HepG2 (cell line): ENCODE measurements around the gene LRRC27. TPM values are rescaled to one million over a fixed set of nuclear protein-coding genes. Genes with fewer than 3 reads are reported as not detected.

ENCODE experiments used
- ARID5B ChIP-seq: IDR thresholded peaks from 2 replicates; pipeline ENCODE4 v1.4.0; 2020; ENCODE audit warnings: mild to moderate bottlenecking, missing genetic modification reagents
- EED ChIP-seq: sonication (generic); formaldehyde crosslinking; IDR thresholded peaks from 2 replicates; pipeline ENCODE4 v1.5.0; 2020; ENCODE audit warnings: mild to moderate bottlenecking, missing genetic modification reagents
- EP300 ChIP-seq, 3 experiments: sonication (generic) in 1 of 3; formaldehyde crosslinking in 1 of 3; IDR thresholded peaks; 2 replicates each; pipeline versions ENCODE4 v1.5.1 to v1.6.1; 2011 to 2020; ENCODE audit warnings: low read depth in 2 of 3, low read length in 2 of 3, borderline replicate concordance in 1 of 3, improper control_type of control experiment in 1 of 3, mild to moderate bottlenecking in 1 of 3, missing genetic modification reagents in 1 of 3, moderate library complexity in 1 of 3
- GABPB1 ChIP-seq: IDR thresholded peaks from 2 replicates; pipeline ENCODE4 v1.6.1; 2016; ENCODE audit warnings: mild to moderate bottlenecking, missing genetic modification reagents, moderate library complexity, missing compliant biosample characterization
- IRF1 ChIP-seq: sonication (generic); formaldehyde crosslinking; IDR thresholded peaks from 2 replicates; pipeline ENCODE4 v1.4.0; 2020; ENCODE audit warnings: low read depth, mild to moderate bottlenecking, missing genetic modification reagents
- IRF2 ChIP-seq: IDR thresholded peaks from 2 replicates; pipeline ENCODE4 v1.6.1; 2018; ENCODE audit warnings: missing genetic modification reagents, missing compliant biosample characterization
- MAFG ChIP-seq: sonication (generic); formaldehyde crosslinking; IDR thresholded peaks from 2 replicates; pipeline ENCODE4 v1.5.1; 2020; ENCODE audit warnings: mild to moderate bottlenecking, missing genetic modification reagents
- MTF2 ChIP-seq: sonication (generic); formaldehyde crosslinking; IDR thresholded peaks from 2 replicates; pipeline ENCODE4 v1.5.0; 2020; ENCODE audit warnings: missing genetic modification reagents, borderline replicate concordance
- RXRA ChIP-seq: sonication (generic); formaldehyde crosslinking; IDR thresholded peaks from 2 replicates; pipeline ENCODE4 v1.5.1; 2020; ENCODE audit warnings: missing genetic modification reagents
- SP4 ChIP-seq: sonication (generic); formaldehyde crosslinking; IDR thresholded peaks from 2 replicates; pipeline ENCODE4 v1.8.1; 2023; ENCODE audit warnings: mild to moderate bottlenecking, missing genetic modification reagents
- TAF15 ChIP-seq: fragments of 200-400 bp; formaldehyde crosslinking; IDR thresholded peaks from one replicate; pipeline ENCODE4 v1.6.1; 2018; ENCODE audit warnings: mild to moderate bottlenecking, low read depth, low read length; ENCODE audit not compliant: poor library complexity, severe bottlenecking
- ZMYM4 ChIP-seq: sonication (generic); formaldehyde crosslinking; IDR thresholded peaks from 2 replicates; pipeline ENCODE4 v1.8.1; 2023; ENCODE audit warnings: mild to moderate bottlenecking, missing genetic modification reagents
- ZNF124 ChIP-seq: sonication (generic); formaldehyde crosslinking; IDR thresholded peaks from 2 replicates; pipeline ENCODE4 v1.4.0; 2020; ENCODE audit warnings: missing genetic modification reagents
- ZNF350 ChIP-seq: sonication (generic); formaldehyde crosslinking; IDR thresholded peaks from 2 replicates; pipeline ENCODE4 v1.4.0; 2020; ENCODE audit warnings: mild to moderate bottlenecking, low read depth, missing genetic modification reagents, borderline replicate concordance
- polyA plus RNA-seq, 8 experiments: library from polyadenylated mRNA; depleted of rRNA in 3 of 8; stranded (reverse) in 7 of 8; unstranded in 1 of 8; fragments of >200 nt; fragmentation: Illumina TruSeq in 4 of 8; extraction: Trizol in 4 of 8; gene quantifications; 2 replicates each; pipeline versions ENCODE4 v1.2.1 to v1.2.3, GENCODE V29; 2011 to 2016; ENCODE audit warnings: low read depth in 4 of 8, missing spikeins in 1 of 8, mixed read lengths in 1 of 8; ENCODE audit not compliant: insufficient read depth in 1 of 8
- total RNA-seq, 5 experiments: library from RNA; depleted of rRNA; stranded (reverse); fragments of >200 nt; fragmentation: Illumina TruSeq; extraction: Trizol; gene quantifications; 2 replicates each; pipeline ENCODE4 v1.2.3, GENCODE V29; 2016; ENCODE audit warnings: low read depth in 1 of 5
- TF ChIP-seq, protein P1 (sequence below), 2 experiments: sonication (generic) in 1 of 2; formaldehyde crosslinking in 1 of 2; IDR thresholded peaks; 2 replicates each; pipeline versions ENCODE4 v1.4.0 to v1.6.1; 2016 to 2020; ENCODE audit warnings: borderline replicate concordance in 1 of 2, low read depth in 1 of 2, mild to moderate bottlenecking in 1 of 2, missing genetic modification reagents in 1 of 2
- TF ChIP-seq, protein P2 (sequence below): sonication (generic); formaldehyde crosslinking; IDR thresholded peaks from 2 replicates; pipeline ENCODE4 v1.4.0; 2020; ENCODE audit warnings: mild to moderate bottlenecking, missing genetic modification reagents
- TF ChIP-seq, protein P3 (sequence below): IDR thresholded peaks from 2 replicates; pipeline ENCODE4 v1.6.1; 2012; ENCODE audit warnings: inconsistent platforms

Gene LRRC27
- total and polyA plus RNA-seq, 2 of the 13 experiments (the other 11 are each of a cell fraction or from before 2014, with no cell fraction given) = 4.2 to 4.6 TPM

- TF ChIP-seq ARID5B = 0 out of 2 replicates have a peak, but pooled peaks have one; percentile 12
- TF ChIP-seq, protein P1, sequence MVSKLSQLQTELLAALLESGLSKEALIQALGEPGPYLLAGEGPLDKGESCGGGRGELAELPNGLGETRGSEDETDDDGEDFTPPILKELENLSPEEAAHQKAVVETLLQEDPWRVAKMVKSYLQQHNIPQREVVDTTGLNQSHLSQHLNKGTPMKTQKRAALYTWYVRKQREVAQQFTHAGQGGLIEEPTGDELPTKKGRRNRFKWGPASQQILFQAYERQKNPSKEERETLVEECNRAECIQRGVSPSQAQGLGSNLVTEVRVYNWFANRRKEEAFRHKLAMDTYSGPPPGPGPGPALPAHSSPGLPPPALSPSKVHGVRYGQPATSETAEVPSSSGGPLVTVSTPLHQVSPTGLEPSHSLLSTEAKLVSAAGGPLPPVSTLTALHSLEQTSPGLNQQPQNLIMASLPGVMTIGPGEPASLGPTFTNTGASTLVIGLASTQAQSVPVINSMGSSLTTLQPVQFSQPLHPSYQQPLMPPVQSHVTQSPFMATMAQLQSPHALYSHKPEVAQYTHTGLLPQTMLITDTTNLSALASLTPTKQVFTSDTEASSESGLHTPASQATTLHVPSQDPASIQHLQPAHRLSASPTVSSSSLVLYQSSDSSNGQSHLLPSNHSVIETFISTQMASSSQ (IDR thresholded peaks at IDR 0.05; ENCODE audit: low read depth) = no peak
- TF ChIP-seq, protein P1 (CRISPR knock-in tag; IDR thresholded peaks at IDR 0.05; ENCODE audit: borderline replicate concordance) = no peak
- TF ChIP-seq RXRA = peak; percentile 53
- TF ChIP-seq SP4 (CRISPR knock-in tag) = peak; percentile 50; the same call in 1 of the 2 replicates
- TF ChIP-seq EP300 (IDR thresholded peaks at IDR 0.05; ENCODE audit: low read depth in 2 of 2, low read length in 2 of 2) = no peak
- TF ChIP-seq EP300 (CRISPR knock-in tag; IDR thresholded peaks at IDR 0.05; ENCODE audit: borderline replicate concordance) = 0 out of 2 replicates have a peak, but pooled peaks have one; percentile 21
- TF ChIP-seq IRF2 (CRISPR knock-in tag) = 0 out of 2 replicates have a peak, but pooled peaks have one; percentile 28
- TF ChIP-seq TAF15 = no peak
- TF ChIP-seq ZMYM4 (CRISPR knock-in tag) = no peak
- TF ChIP-seq IRF1 (CRISPR knock-in tag) = no peak
- TF ChIP-seq MAFG = no peak
- TF ChIP-seq ZNF350 = 0 out of 2 replicates have a peak, but pooled peaks have one; percentile 37
- no peak for TF ChIP-seq ZNF124 (CRISPR knock-in tag)
- 0 out of 2 replicates have a peak, but pooled peaks have one; percentile 33 for TF ChIP-seq EED (CRISPR knock-in tag)
- TF ChIP-seq GABPB1 (CRISPR knock-in tag) = peak; percentile 44; the same call in 1 of the 2 replicates
- peak; percentile 53; the same call in 1 of the 2 replicates for TF ChIP-seq MTF2 (CRISPR knock-in tag)
- TF ChIP-seq, protein P2, sequence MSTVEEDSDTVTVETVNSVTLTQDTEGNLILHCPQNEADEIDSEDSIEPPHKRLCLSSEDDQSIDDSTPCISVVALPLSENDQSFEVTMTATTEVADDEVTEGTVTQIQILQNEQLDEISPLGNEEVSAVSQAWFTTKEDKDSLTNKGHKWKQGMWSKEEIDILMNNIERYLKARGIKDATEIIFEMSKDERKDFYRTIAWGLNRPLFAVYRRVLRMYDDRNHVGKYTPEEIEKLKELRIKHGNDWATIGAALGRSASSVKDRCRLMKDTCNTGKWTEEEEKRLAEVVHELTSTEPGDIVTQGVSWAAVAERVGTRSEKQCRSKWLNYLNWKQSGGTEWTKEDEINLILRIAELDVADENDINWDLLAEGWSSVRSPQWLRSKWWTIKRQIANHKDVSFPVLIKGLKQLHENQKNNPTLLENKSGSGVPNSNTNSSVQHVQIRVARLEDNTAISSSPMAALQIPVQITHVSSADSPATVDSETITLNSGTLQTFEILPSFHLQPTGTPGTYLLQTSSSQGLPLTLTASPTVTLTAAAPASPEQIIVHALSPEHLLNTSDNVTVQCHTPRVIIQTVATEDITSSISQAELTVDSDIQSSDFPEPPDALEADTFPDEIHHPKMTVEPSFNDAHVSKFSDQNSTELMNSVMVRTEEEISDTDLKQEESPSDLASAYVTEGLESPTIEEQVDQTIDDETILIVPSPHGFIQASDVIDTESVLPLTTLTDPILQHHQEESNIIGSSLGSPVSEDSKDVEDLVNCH (CRISPR knock-in tag) = no peak
- TF ChIP-seq, protein P3, sequence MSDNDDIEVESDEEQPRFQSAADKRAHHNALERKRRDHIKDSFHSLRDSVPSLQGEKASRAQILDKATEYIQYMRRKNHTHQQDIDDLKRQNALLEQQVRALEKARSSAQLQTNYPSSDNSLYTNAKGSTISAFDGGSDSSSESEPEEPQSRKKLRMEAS = peak; percentile 23; the same call in 1 of the 2 replicates
Observed at GRCh38 chr10:132387764-132388210, 55.8 kb downstream of the LRRC27 start (continued).
